GM10266 (cell line): ENCODE data around the gene PPP2R5C.

Experiments used
- DNase-seq: peaks from one replicate; pipeline ENCODE4 v3.0.0; 2012; ENCODE audit errors: extremely low spot score
- CTCF ChIP-seq: IDR thresholded peaks from 2 replicates; pipeline ENCODE4 v1.5.1; 2012; ENCODE audit warnings: mild to moderate bottlenecking, low read depth; ENCODE audit not compliant: control insufficient read depth, insufficient read depth; ENCODE audit errors: missing control alignments

Gene PPP2R5C

GRCh38 chr14:101961011-101961721 is 199.7 kb downstream of the PPP2R5C start:
- peak; percentile 95 for TF ChIP-seq CTCF
- DNase-seq, result peak; percentile 83

DNA sequence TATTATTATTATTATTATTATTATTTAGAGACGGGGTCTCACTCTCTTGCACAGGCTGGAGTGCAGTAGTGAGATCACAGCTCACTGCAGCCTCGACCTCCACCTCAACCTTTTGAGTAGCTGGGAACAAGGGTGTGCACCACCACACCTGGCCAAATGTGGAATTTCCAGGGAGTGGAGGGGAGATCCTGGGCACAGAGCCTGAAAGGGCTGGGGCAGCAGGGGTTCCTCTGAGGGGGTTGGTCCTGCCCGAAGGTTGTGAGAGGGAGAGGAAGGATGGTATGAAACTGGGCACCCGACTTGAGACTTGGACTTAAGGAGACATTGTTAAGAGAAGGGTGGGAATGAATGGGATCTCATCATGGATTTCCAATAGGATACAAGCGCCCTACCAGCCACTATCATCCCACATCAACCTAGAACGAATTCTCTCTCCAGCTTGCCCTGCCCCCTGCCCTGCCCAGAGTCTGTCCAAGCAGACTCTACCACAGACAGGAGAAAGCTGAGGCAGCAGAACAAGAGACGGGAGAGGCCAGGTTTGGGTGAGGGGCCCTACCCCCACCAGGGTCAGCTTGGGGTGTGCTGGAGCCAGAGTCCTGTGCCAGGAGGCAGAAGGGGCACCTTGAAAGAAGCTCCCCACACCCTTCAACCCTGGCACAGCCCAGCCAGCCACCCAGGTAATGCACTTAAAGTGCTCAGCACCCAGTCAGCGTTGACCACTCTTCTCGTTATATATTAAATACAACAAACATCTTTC is 200.4 kb downstream of the PPP2R5C start:
- DNase-seq, result no peak
- TF ChIP-seq CTCF, result no peak

DNA sequence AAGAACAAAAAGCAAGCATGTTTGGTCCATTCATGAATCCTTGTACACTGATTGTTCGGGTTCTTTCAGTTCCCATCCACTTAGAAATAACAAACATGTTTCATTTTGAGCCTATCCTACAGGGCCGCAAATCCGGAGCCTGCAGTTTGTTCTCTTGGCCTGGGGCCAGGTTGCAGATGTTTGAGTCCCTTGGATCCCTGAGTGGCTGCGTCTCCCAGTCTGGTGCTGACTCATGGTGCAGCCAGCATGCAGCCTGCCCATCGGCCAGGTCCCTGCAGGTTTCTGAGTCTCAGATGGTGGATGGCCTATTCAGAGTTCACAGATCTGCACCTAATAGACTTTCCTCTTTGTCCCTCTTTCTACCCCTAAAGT is 201.0 kb downstream of the PPP2R5C start:
- DNase-seq, result no peak

GRCh38 chr14:101963052-101963451 is 201.5 kb downstream of the PPP2R5C start:
- TF ChIP-seq CTCF, result no peak
- no peak for DNase-seq

More for the DNA sequence above, 201.0 kb downstream of the PPP2R5C start:
- TF ChIP-seq CTCF, result no peak

GRCh38 chr14:101963656-101964296 is 202.3 kb downstream of the PPP2R5C start:
- no peak for TF ChIP-seq CTCF
- no peak for DNase-seq

DNA sequence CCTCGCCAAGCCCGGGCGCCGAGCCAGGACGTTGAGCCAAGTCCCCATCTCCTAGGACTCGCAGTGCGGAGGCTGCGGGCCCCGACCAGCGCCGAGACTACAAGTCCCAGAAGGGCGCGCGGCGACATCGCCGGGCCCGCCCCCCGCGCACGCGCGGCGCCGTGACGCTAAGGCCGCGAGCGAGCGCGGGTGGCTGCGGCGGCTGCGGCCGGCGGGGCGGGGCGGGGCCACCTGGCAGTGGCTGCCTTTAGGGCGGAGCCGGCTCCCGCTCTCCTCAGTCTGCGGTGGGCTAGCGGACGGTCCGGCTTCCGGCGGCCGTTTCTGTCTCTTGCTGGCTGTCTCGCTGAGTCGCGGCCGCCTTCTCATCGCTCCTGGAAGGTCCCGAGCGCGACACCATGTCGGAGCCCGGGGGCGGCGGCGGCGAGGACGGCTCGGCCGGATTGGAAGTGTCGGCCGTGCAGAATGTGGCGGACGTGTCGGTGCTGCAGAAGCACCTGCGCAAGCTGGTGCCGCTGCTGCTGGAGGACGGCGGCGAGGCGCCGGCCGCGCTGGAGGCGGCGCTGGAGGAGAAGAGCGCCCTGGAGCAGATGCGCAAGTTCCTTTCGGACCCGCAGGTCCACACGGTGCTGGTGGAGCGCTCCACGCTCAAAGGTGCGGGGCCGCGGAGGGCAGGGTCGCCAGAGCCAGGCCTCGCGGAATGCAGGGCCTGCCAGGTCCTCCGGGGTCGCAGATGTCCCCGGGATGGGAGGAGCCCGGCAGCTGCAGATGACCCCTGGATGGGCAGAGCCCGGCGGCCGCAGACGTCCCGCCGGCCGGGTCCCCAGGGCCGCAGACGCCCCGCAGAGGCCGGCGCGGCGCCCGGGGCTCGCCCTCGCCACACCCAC is 203.0 kb downstream of the PPP2R5C start, which contains the start of gene DYNC1H1:
TSS of gene DYNC1H1 (plus strand) at position 277 of the 884 bp plus-strand sequence. CDS start at position 396, 119 bp downstream.
- DNase-seq, result peak; percentile 96
- no peak for TF ChIP-seq CTCF
